Endometrial microvascular endothelial cells (primary cell): ENCODE data around the gene HSPA8. TPM values are rescaled to one million over a fixed set of nuclear protein-coding genes. Genes with fewer than 3 reads are reported as not detected.

Source experiments
- in situ Hi-C: cut with HindIII; loops from 2 replicates; pipeline ENCODE4 v1.10.0; 2017; ENCODE audit warnings: low sequenced_read_pairs, low pct_unique_long_range_greater_than_20kb; ENCODE audit errors: inconsistent ontology term
- total RNA-seq: library from RNA; depleted of rRNA; stranded (reverse); fragments of >200 nt; gene quantifications from one replicate; pipeline ENCODE4 v1.2.3, GENCODE V29; 2015; ENCODE audit errors: inconsistent ontology term

Gene HSPA8
- total RNA-seq, 1 donor from 2014 or later: 3,873 TPM

GRCh38 chr11:123054301-123055065 is 7.5 kb downstream of the HSPA8 start:
- in situ Hi-C loops: no loop called here

GRCh38 chr11:123052901-123053721 is 8.8 kb downstream of the HSPA8 start:
- in situ Hi-C loops: no loop called here

- in situ Hi-C loops: no loop called here
Measured at GRCh38 chr11:123051634-123052033, 10.3 kb downstream of the HSPA8 start.

- in situ Hi-C loops: no loop called here
Measured at GRCh38 chr11:123051146-123051545, 10.8 kb downstream of the HSPA8 start.

GRCh38 chr11:123047947-123048293 is 14.0 kb downstream of the HSPA8 start:
- in situ Hi-C loops: no loop called here

- in situ Hi-C loops: no loop called here
Measured at GRCh38 chr11:123047266-123047946, 14.5 kb downstream of the HSPA8 start.

- in situ Hi-C loops: no loop called here
Measured at GRCh38 chr11:123046473-123047259, 15.3 kb downstream of the HSPA8 start.

GRCh38 chr11:123045101-123045500 is 16.8 kb downstream of the HSPA8 start:
- in situ Hi-C loops: no loop called here

GRCh38 chr11:123041185-123041584 is 20.8 kb downstream of the HSPA8 start:
- in situ Hi-C loops: no loop called here

- in situ Hi-C loops: no loop called here
Measured at GRCh38 chr11:123040111-123040432, 21.9 kb downstream of the HSPA8 start.

GRCh38 chr11:123035831-123036230 is 26.1 kb downstream of the HSPA8 start:
- in situ Hi-C loops: no loop called here

GRCh38 chr11:123034597-123034996 is 27.3 kb downstream of the HSPA8 start:
- in situ Hi-C loops: no loop called here

- in situ Hi-C loops: no loop called here
Measured at GRCh38 chr11:123033895-123034294, 28.0 kb downstream of the HSPA8 start.

GRCh38 chr11:123030517-123030916 is 31.4 kb downstream of the HSPA8 start:
- in situ Hi-C loops: no loop called here

GRCh38 chr11:123020968-123021367 is 41.0 kb downstream of the HSPA8 start:
- in situ Hi-C loops: no loop called here

- in situ Hi-C loops: no loop called here
Measured at GRCh38 chr11:123018702-123019101, 43.2 kb downstream of the HSPA8 start.

- in situ Hi-C loops: no loop called here
Measured at GRCh38 chr11:123011510-123011909, 50.4 kb downstream of the HSPA8 start.
